HG03045 (cell line): Measurements from ENCODE around the gene STRADB.
"Not testable (repeated sequence)": the region's sequence is repeated elsewhere in the genome, so short reads cannot be mapped to it uniquely, and the experiment has no call there.

ENCODE experiments used
- ATAC-seq: cut with Tn5 transposase; IDR thresholded peaks from one replicate; pipeline ENCODE4 v1.9.1; 2021; ENCODE audit warnings: mild to moderate bottlenecking, moderate library complexity; ENCODE audit not compliant: unreplicated experiment

STRADB gene

GRCh38 chr2:201430322-201430721 is 21.2 kb upstream of the STRADB start:
- not testable (repeated sequence) for ATAC-seq

DNA sequence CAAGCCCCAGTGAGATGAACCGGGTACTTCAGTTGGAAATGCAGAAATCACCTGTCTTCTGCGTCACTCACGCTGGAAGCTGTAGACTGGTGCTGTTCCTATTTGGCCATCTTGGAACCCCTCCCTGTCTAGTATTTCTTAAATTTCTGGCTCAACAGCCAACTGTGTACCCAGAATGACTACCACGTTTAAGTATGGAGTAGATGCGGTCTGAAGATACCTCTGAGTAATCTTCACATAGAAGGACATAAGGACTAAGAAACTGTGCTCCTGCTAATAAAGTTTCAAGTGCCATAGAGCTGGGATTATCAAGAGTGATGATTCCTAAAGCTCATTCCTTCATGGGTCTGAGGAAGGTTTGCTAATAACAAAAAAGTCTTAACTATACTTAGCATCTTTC is 20.7 kb upstream of the STRADB start:
- ATAC-seq, result no peak

DNA sequence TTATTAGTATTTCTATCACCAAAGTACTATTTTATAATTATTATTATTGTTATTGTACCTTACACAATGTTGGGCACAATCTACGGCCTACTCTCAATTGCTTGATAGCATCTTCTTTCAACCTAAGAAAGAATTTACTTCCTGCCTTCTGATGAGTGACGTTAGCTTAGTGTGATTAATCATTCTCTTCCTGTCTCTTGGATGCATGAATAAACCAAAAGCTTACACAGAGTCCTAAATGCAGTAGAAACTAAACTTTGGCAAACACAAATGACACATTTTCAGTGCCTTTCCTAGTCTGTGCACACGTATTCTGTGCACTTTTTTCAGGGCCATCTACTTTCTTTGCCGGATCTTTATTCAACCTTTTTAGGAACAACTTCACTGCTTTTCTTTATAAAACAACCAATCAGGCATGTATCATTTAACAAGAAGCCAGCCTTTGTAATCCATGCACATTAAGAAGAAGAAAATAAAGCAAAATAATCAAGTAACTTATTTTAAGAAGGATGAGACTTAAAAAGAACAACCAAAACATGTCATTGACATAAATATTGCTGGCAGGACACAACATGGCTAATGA is 19.4 kb upstream of the STRADB start:
- no peak for ATAC-seq

GRCh38 chr2:201432621-201433393 is 18.7 kb upstream of the STRADB start:
- ATAC-seq, result no peak

DNA sequence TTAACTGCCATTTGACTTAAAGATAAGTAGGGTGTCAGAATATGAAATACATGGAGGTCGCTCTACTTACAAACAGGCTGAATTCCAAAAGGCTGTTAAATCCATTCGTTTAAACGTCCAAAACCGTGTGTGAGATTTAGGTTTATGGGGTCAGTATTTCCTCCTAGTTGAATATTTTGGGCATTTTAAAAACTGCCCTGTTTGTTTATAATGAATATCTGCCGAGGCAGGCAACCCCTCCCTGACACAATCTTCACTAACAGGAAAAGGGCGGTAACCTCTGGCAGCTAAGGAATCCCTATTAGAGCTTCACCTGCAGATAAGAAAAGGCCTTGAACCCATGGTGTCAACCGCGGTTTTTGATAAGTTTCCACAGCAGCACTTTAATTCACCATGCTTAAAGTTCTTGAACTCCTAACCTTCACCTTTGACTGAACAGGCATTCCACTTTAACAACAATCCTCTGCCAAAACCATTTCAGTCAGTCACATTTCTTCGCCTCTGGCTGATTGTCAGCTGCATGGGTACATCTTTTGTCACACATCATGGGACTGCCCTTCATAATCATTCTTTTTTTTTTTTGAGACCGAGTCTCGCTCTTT is 18.0 kb upstream of the STRADB start:
- no peak for ATAC-seq

DNA sequence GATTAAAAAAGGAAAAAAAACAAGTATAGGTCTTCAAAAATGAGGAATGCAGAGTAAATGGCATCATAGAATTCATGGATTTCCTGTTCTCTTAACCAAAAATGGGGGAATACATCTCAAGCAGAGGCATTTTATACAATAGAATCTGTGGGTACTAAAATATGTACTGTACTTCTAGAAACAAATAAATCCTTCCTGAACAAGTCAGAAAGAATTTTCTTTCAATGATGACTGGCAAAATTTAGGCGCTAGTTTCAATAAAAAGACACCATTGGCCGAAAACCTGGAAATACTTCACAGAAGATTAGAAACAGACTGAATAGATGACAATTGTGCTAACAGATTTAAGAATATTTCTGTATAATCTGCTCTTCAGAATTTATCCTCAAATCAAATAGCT is 15.4 kb upstream of the STRADB start:
- no peak for ATAC-seq

DNA sequence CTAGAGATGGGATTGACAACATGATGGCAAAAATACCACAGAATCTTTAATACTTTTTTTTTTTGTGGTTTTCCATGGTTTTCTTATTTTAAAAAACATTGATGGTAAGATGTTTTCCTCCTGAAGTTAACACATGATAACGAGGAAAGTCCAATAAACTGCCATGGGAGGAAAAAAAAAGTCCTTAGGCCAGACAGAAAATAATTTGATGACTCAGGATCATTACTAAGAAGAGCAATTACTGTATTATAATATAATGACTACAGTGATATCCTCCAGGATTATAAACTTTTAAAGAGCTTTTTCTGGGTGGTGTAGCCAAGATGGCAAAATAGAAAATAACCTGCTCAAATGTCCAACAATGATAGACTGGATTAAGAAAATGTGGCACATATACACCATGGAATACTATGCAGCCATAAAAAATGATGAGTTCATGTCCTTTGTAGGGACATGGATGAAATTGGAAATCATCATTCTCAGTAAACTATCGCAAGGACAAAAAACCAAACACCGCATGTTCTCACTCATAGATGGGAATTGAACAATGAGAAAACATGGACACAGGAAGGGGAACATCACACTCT is 12.1 kb upstream of the STRADB start:
- ATAC-seq, result not testable (repeated sequence)

GRCh38 chr2:201440182-201440581 is 11.4 kb upstream of the STRADB start:
- no peak for ATAC-seq

GRCh38 chr2:201441409-201441808 is 10.1 kb upstream of the STRADB start:
- ATAC-seq, result no peak

DNA sequence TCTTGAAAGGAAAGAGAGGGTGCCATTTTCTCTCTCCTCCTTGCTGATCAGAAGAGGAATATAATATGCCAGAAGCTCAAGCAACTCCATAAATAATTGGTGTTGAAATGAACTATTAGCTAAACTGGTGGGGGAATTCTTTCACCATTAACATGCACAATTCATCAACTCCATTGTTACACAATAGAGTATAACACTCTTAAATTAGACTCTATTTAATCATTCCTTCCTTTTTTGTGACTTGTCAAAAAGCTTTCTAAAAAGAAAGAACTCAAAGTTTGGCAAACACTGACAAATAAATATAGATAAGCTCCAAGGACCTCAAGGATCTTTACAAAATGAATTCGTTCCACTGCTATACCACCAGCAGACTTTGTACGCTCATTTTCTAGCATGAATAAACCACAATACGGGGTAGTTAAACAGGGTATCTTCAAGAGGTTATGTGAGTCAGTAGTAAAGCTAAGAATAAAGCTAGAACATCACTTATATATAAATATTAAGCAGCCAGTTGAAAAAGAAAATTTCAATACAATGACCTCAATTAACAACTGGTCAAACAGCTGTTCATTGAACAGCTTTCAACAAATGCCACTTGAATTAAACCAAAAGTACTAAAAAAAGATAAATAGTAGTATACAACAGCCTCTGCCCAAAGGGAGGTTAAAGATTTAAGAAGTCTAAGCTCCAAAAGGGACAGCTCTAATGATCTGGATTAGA is 6.6 kb upstream of the STRADB start:
- ATAC-seq, result no peak

GRCh38 chr2:201447086-201447485 is 4.5 kb upstream of the STRADB start:
- ATAC-seq, result no peak

DNA sequence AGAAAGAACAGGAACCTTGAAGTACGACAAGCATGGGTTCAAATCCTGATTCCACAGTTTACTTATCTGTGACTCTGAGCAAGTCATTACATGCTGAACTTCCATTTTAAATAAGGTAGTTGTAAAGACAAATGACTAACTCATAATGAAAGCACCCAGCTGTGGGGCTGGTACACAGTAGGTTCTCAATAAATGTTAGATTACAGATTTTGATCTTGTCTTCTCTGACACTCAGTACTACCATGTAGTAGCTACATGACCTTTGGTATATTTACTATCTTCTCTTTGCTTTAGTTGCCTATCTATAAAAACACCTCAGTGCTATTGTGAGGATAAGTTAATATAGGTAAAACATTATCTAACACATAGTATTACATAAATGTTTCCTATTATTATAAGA is 3.5 kb upstream of the STRADB start:
- ATAC-seq, result no peak

DNA sequence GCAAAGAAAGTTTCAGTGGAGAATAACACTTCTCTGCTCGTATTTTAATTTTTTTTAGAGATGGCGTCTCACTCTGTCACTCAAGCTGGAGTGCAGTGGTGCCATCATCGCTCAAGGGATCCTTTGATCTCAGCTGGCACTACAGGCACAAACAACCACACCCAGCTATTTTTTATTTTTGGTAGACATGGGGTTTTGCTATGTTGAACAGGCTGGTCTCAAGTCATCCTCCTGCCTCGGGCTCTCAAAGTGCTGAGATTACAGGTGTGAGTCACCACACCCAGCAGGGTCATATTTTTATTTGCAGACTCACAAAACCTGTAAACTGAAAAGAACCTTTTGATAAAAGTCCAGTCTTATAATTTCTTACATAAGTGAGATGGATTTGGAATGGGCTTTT is 2.8 kb upstream of the STRADB start:
- ATAC-seq, result no peak

GRCh38 chr2:201450954-201451291 is 617 bp upstream of the STRADB start:
- peak; percentile 23 for ATAC-seq

DNA sequence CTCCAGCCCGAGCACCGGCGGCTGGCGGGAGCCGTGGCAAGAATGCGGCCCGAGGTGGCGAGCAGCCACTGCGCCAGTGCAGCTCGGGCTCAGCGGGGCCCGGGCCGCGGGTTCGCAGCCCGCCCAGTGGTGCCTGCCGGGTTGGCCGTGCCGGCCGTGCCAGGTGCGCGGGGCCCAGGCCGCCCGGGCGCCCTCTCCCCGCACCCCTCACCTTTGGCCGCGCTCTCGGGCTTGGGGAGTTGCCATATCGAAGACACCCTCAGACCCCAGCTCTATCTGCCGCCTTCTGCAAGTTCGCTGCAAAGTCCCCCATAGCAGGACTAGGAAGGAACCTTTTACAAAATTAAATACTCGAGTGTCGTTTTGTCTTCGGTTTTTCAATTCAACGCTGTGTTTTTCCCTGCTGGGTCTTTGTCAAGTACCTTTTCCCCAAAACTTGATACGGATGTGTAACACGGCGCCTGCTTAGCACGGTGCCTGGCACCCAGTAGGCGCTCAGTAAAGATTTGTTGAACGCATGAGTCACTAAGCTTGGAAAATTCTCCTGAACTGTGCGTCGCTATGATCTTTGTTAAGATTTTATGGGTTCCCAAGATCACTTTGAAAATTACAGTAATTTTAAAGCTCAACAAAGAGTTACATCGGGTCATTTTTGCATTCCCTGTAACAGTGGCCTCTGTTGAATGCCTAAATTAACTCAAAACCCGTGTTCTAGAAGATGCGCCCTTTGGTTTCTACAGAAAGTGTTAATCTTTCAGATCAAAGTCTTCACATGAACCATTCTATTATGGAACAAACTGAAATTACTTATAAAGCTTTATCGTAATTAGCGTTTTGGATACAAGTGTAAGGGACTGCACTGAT is 750 bp downstream of the STRADB start:
- no peak for ATAC-seq

GRCh38 chr2:201452922-201453643 is 1.5 kb downstream of the STRADB start:
- no peak for ATAC-seq

GRCh38 chr2:201458381-201458780 is 6.8 kb downstream of the STRADB start:
- ATAC-seq, result no peak

DNA sequence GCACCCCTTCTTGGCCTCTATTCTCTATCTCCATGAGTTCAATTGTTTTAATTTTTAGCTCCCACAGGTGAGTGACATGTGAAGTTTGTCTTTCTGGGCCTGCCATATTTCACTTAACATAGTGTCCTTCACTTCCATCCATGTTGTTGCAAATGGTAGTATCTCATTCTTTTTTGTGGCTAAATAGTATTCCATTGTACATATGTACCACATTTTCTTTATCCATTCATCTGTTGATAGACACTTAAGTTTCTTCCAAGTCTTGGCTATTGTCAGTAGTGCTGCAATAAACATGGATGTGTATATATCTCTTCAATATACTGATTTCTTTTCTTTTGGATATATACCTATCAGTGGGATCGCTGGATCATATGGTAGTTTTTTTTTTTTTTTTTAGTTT is 9.0 kb downstream of the STRADB start:
- no peak for ATAC-seq

DNA sequence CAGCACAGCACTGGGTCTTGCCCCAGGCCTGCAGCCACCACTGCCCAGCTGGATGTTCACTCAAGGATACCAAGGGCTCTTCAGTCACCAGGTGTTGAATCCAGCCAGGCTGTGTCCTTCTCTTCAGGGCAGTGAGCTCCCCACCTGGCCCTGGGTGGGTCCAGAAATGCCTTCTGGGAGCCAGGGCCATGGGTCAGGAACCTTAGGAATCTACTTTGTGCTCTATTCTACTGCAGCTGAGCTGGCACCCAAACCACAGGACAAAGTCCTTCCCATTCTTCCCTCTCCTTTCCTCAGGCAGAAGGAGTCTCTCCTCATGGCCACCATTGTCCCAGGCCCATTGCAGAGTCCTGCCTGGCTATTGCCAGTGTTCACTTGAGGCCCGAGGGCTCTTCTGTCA is 13.0 kb downstream of the STRADB start:
- ATAC-seq, result no peak

GRCh38 chr2:201465524-201465971 is 14.0 kb downstream of the STRADB start:
- ATAC-seq, result no peak
